Left lung (tissue), 10 donors: ENCODE data around the gene MYBPH. TPM values are rescaled to one million over a fixed set of nuclear protein-coding genes. Genes with fewer than 3 reads are reported as not detected.

Experiments used
- ATAC-seq: fragments of 200-7000 bp; cut with Tn5 transposase; one replicate; pipeline ENCODE4 v1.9.1; 2020; ENCODE audit warnings: moderate library complexity
- DNase-seq, 4 donors: peaks; one replicate each; pipeline ENCODE4 v3.0.0-alpha.2; 2013 to 2020
- H3K27ac ChIP-seq, 2 donors: fragments of 200-600 bp; sonication (generic) in 1 of 2; one replicate each; pipeline versions ENCODE4 v1.5.0 to v1.8.0; 2020 to 2021
- H3K27me3 ChIP-seq, 2 donors: fragments of 200-600 bp; sonication (generic) in 1 of 2; one replicate each; pipeline versions ENCODE4 v1.5.0 to v1.8.0; 2020 to 2021
- H3K36me3 ChIP-seq, 2 donors: fragments of 200-600 bp; sonication (generic) in 1 of 2; one replicate each; pipeline versions ENCODE4 v1.5.0 to v1.8.0; 2020 to 2021
- H3K4me1 ChIP-seq, 2 donors: fragments of 200-600 bp; one replicate each; pipeline ENCODE4 v1.8.0; 2021
- H3K4me3 ChIP-seq, 2 donors: fragments of 200-600 bp; sonication (generic) in 1 of 2; one replicate each; pipeline versions ENCODE4 v1.5.0 to v1.8.0; 2020 to 2021; ENCODE audit warnings: mild to moderate bottlenecking in 1 of 2
- H3K9me3 ChIP-seq, 2 donors: fragments of 200-600 bp; sonication (generic) in 1 of 2; one replicate each; pipeline versions ENCODE4 v1.5.0 to v1.8.0; 2020 to 2021
- CTCF ChIP-seq, 2 donors: fragments of 200-600 bp; sonication (generic) in 1 of 2; IDR thresholded peaks; one replicate each; pipeline versions ENCODE4 v1.5.0 to v1.8.0; 2021; ENCODE audit warnings: antibody characterized with exemption in 2 of 2
- intact Hi-C, 2 donors: fragments of 100-400 bp; cut with DNase I; formaldehyde crosslinking; loops; one replicate each; pipeline versions ENCODE4 v1.11.2 to v1.14.2; 2022
- polyA plus RNA-seq, 6 donors: library from polyadenylated mRNA; unstranded; fragments of 120-200 nt; gene quantifications; one replicate each; pipeline ENCODE4 v1.2.1, GENCODE V29; 2013; ENCODE audit not compliant: insufficient read length in 6 of 6
- total RNA-seq, 2 donors: library from RNA; stranded (reverse); fragmentation: NEBNext Ultra II Directional; extraction: Animal tissue kit (Norgen Biotek cat#: 25700); gene quantifications; one replicate each; pipeline ENCODE4 v1.2.1, GENCODE V29; 2021
- donor health status: DM: no; HTN: yes; CAD: no.
- donor health status: DM: no; HTN: no; CAD: no.

Gene MYBPH
- total and polyA plus RNA-seq, 8 donors, result 0.07 to 1.3 (median 0.34) TPM; not detected in 4

- no peak for ATAC-seq
- Histone ChIP-seq H3K36me3 (no peaks in the 10 kb centered on the region), H3K27ac (no peak overlapping the region), H3K9me3 (no peaks in the 10 kb centered on the region), H3K4me1 (peaks cover 0 to 29% of the 10 kb centered on the region in 2 donors), H3K27me3 (peaks cover 0 to 19% of the 10 kb centered on the region in 2 donors), H3K4me3 (no peak overlapping the region)
- DNase-seq, result no peak
- TF ChIP-seq CTCF (IDR thresholded peaks at IDR 0.05), result no peak
- intact Hi-C loops, result loop anchor here in 1 of 2 donors (5.0 kb wide), 2 partner anchors 98 to 178 kb away; no protein-coding TSS in a partner anchor
These were observed 39.2 kb upstream of the MYBPH start for GRCh38 chr1:203214871-203215270.

GRCh38 chr1:203213126-203213525, 37.5 kb upstream of the MYBPH start:
- Histone ChIP-seq H3K36me3 (no peaks in the 10 kb centered on the region), H3K9me3 (no peaks in the 10 kb centered on the region), H3K4me3 (no peak overlapping the region), H3K27ac (no peak overlapping the region), H3K4me1 (peaks cover 0 to 29% of the 10 kb centered on the region in 2 donors), H3K27me3 (peaks cover 0 to 19% of the 10 kb centered on the region in 2 donors)
- TF ChIP-seq CTCF (IDR thresholded peaks at IDR 0.05), result no peak
- ATAC-seq (peak; percentile 15), DNase-seq (no peak)
- intact Hi-C loops, result no loop called here

GRCh38 chr1:203211812-203212211, 36.2 kb upstream of the MYBPH start:
- no peak overlapping the region for H3K27ac ChIP-seq
- peaks cover 0 to 18% of the 10 kb centered on the region in 2 donors for H3K4me1 ChIP-seq
- no peak for DNase-seq
- no peaks in the 10 kb centered on the region for H3K36me3 ChIP-seq
- H3K4me3 ChIP-seq, result no peak overlapping the region
- H3K27me3 ChIP-seq, result peaks cover 0 to 8% of the 10 kb centered on the region in 2 donors
- ATAC-seq, result no peak
- H3K9me3 ChIP-seq, result no peaks in the 10 kb centered on the region
- intact Hi-C loops, result no loop called here
- no peak for TF ChIP-seq CTCF (IDR thresholded peaks at IDR 0.05)

GRCh38 chr1:203210988-203211387, 35.4 kb upstream of the MYBPH start:
- Histone ChIP-seq H3K36me3 (no peaks in the 10 kb centered on the region), H3K27ac (no peak overlapping the region), H3K4me1 (peaks cover 0 to 10% of the 10 kb centered on the region in 2 donors), H3K27me3 (no peaks in the 10 kb centered on the region), H3K4me3 (no peak overlapping the region), H3K9me3 (no peaks in the 10 kb centered on the region)
- intact Hi-C loops, result no loop called here
- no peak for DNase-seq
- peak; percentile 76 for ATAC-seq
- no peak for TF ChIP-seq CTCF (IDR thresholded peaks at IDR 0.05)

GRCh38 chr1:203210350-203210749, 34.7 kb upstream of the MYBPH start:
- intact Hi-C loops, result no loop called here

More at GRCh38 chr1:203210350-203210749, 34.7 kb upstream of the MYBPH start:
- TF ChIP-seq CTCF (IDR thresholded peaks at IDR 0.05), result no peak
- H3K9me3 ChIP-seq, result no peaks in the 10 kb centered on the region
- H3K4me3 ChIP-seq, result no peak overlapping the region
- no peak overlapping the region for H3K27ac ChIP-seq
- no peak for ATAC-seq
- H3K27me3 ChIP-seq, result no peaks in the 10 kb centered on the region
- peaks cover 0 to 4% of the 10 kb centered on the region in 2 donors for H3K4me1 ChIP-seq
- DNase-seq, result no peak
- no peaks in the 10 kb centered on the region for H3K36me3 ChIP-seq
